ENCODE data around the gene CLPX.
"Not testable (repeated sequence)": the region's sequence is repeated elsewhere in the genome, so short reads cannot be mapped to it uniquely, and the experiment has no call there.

Gene CLPX

DNA sequence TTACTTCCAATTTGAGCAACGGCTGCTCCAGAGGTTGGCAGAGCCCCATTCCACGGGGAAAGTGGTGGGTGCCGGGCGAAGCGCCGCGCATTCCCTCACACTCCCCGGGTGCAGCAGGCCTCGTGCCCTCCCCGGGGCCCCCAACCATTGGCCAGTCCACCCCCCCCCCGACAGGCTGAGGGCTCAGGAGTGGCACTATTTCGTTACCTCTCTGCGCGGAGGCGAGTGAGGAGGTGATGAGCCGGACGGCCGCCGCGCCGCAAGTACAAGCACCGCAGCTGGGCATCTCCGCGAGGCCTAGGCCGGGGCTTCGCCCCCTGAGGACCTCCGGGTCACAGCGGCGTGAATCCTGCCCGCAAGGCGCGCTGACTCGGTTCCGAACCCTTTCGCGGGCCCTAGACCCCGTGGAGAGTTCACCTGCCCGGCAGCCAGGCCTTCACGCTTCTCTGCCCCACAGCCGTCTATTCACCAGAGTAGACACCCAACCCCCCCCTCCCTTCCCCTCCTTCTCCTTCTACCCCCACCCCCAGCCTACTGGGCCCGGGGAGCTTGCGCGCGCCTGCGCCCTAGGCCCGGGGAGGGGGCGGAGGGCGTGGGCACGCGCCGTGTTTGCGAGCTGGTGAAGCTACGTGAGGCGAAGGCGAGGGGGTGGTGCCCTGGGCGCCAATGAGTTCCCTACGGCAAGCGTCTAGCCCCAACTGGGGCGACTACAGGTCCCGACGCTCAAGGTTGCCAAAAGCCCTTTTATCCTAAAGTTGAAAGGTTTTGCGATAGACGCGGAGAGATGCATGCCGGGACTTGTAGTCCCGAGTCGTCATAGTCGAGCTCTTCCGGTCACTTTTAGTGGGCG lies at the start of gene CLPX:
Gene CLPX (minus strand): TSS at position 475 of the 850 bp plus-strand sequence. CDS start 189 bp downstream, at position 286.
- H3K4me3 Mint-ChIP-seq: peak within 1 kb of the TSS; percentile 88
- peaks cover 48% of the 10 kb centered on the region for H3K36me3 Mint-ChIP-seq
- DNase-seq (ENCODE audit: low spot score in 2 of 2) (peak; percentile 80 to 92), ATAC-seq (peak; percentile 91)
- no peaks in the 10 kb centered on the region for H3K9me3 Mint-ChIP-seq
- H3K4me1 Mint-ChIP-seq: peaks cover 12% of the 10 kb centered on the region
- peak within 1 kb of the TSS; percentile 95 for H3K27ac Mint-ChIP-seq

DNA sequence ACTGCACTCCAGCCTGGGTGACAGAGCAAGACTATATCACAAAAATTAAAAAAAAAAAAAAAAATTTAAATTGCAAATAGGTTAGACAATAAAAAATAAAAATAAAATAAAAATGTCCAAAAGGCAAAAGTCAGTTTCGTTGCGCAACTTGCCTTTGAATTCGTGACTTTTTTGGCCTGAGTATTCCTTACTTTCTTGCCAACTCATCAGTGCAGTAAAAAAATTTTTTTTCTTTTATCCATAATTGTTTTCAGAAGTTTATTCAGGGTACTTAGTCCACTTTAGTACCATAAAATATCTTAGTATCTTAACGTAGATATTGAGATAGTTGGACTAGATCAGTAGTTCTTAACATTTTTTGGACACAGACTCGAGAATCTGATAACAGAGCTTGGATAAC lies 48.6 kb upstream of the CLPX start:
- ATAC-seq (no peak), DNase-seq (ENCODE audit: low spot score in 2 of 2) (no peak)
- Mint-ChIP-seq H3K27ac (no peak overlapping the region), H3K4me1 (no peaks in the 10 kb centered on the region), H3K9me3 (no peaks in the 10 kb centered on the region), H3K4me3 (no peak overlapping the region), H3K36me3 (no peaks in the 10 kb centered on the region)

- no peak for ATAC-seq
- H3K9me3 Mint-ChIP-seq: no peaks in the 10 kb centered on the region
- H3K27ac Mint-ChIP-seq: no peak overlapping the region
- no peaks in the 10 kb centered on the region for H3K36me3 Mint-ChIP-seq
- no peak for DNase-seq (ENCODE audit: low spot score in 2 of 2)
- H3K4me3 Mint-ChIP-seq: no peak overlapping the region
- H3K4me1 Mint-ChIP-seq: no peaks in the 10 kb centered on the region
Observed at GRCh38 chr15:65232520-65232919, 47.4 kb upstream of the CLPX start.

DNA sequence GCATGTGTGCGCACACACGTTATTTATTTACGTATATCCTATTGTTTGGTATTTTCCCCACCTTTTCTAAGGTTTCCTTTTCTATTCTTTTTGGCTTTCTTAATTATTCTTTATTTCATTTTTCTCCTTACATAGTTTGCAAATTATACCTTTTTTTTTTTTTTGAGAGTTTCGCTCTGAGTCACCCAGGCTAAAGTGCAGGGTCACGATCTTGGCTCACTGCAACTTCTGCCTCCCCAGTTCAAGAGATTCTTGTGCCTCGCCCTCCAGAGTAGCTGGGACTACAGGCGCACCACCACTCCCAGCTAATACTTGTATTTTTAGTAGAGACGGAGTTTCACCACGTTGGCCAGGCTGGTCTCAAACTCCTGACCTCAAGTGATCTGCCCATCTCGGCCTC lies 46.2 kb upstream of the CLPX start:
- H3K36me3 Mint-ChIP-seq: no peaks in the 10 kb centered on the region
- no peaks in the 10 kb centered on the region for H3K9me3 Mint-ChIP-seq
- DNase-seq (ENCODE audit: low spot score in 2 of 2) (no peak), ATAC-seq (no peak)
- H3K4me3 Mint-ChIP-seq: no peak overlapping the region
- no peak overlapping the region for H3K27ac Mint-ChIP-seq
- no peaks in the 10 kb centered on the region for H3K4me1 Mint-ChIP-seq

DNA sequence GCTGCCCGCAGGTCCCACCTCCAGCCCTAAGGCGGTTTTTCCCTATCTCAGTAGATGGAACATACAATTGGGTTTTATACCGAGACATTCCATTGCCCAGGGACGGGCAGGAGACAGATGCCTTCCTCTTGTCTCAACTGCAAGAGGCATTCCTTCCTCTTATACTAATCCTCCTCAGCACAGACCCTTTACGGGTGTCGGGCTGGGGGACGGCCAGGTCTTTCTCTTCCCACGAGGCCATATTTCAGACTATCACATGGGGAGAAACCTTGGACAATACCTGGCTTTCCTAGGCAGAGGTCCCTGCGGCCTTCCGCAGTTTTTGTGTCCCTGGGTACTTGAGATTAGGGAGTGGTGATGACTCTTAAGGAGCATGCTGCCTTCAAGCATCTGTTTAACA lies 41.8 kb upstream of the CLPX start:
- not testable (repeated sequence) for H3K9me3 Mint-ChIP-seq; H3K27ac Mint-ChIP-seq; DNase-seq (ENCODE audit: low spot score in 2 of 2); ATAC-seq; H3K4me3 Mint-ChIP-seq; H3K36me3 Mint-ChIP-seq; H3K4me1 Mint-ChIP-seq

DNA sequence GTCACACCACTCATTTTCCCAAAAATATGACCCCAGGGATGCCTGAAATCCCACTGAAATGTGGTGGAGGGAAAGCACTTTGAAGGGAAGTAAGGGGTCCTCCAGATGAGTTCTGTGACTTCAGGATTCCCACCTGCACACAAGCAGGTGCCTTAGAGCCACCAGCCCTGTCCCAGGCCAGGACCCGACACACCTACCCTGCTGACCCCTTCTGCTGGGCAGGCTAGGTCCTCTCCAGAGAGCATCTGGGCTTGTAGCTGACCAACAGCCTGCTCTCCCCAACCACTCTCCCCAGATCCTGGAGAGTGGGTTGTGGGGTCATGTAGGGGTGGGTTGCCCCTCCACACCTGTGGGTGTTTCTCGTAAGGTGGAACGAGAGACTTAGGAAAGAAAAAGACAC lies 41.1 kb upstream of the CLPX start:
- Mint-ChIP-seq H3K27ac (no peak overlapping the region), H3K9me3 (no peaks in the 10 kb centered on the region), H3K4me3 (no peak overlapping the region), H3K4me1 (no peaks in the 10 kb centered on the region), H3K36me3 (no peaks in the 10 kb centered on the region)
- DNase-seq (ENCODE audit: low spot score in 2 of 2) (no peak), ATAC-seq (no peak)

DNA sequence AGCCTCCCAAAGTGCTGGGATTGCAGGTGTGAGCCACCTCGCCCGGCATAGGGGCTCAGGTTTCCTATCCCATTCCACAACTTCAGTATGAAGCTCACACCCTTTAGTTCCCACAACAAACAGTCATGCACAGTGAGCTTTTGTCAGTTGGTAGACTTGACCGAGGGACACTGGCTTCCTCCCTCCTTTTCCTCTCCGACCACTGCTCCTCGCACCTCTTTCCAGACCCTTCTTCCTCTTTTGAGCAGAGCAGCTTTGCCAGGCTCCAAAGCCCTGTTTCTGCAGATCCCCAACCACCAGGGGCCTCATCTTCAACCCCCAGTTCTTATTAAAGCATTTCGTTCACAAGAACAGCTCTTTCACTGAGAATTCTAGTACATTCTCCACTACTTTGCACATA lies 38.9 kb upstream of the CLPX start:
- Mint-ChIP-seq H3K4me1 (no peaks in the 10 kb centered on the region), H3K4me3 (no peak overlapping the region), H3K27ac (no peak overlapping the region), H3K9me3 (no peaks in the 10 kb centered on the region), H3K36me3 (no peaks in the 10 kb centered on the region)
- DNase-seq (ENCODE audit: low spot score in 2 of 2) (no peak), ATAC-seq (no peak)

- Mint-ChIP-seq H3K4me1 (peaks cover 7% of the 10 kb centered on the region), H3K36me3 (no peaks in the 10 kb centered on the region), H3K9me3 (no peaks in the 10 kb centered on the region), H3K4me3 (no peak overlapping the region), H3K27ac (no peak overlapping the region)
- ATAC-seq: no peak
- no peak for DNase-seq (ENCODE audit: low spot score in 2 of 2)
Observed at GRCh38 chr15:65222891-65223290, 37.7 kb upstream of the CLPX start.

DNA sequence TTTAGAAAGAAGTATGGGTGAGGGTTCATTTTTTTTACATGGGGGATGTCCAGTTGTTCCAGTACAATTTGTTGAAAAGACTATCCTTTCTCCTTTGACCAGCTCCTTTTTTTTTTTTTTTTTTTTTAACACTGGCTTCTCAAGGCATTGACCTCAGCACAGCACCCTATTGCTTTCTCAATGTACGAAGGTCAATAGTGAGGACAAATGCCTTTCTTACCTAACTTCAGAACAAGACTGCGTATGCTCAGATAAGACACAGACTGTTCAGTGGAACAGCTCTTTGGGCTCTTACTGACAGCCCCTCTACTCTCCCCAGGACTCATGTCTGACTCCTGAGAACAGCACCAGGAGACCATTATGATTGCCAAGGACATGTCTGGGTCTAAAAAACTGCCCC lies 36.6 kb upstream of the CLPX start:
- ATAC-seq (no peak), DNase-seq (ENCODE audit: low spot score in 2 of 2) (no peak)
- Mint-ChIP-seq H3K27ac (no peak overlapping the region), H3K36me3 (no peaks in the 10 kb centered on the region), H3K4me1 (peaks cover 13% of the 10 kb centered on the region), H3K9me3 (no peaks in the 10 kb centered on the region), H3K4me3 (no peak overlapping the region)

GRCh38 chr15:65219137-65219536 lies 34.0 kb upstream of the CLPX start:
- Mint-ChIP-seq H3K4me3 (no peak overlapping the region), H3K36me3 (no peaks in the 10 kb centered on the region), H3K27ac (no peak overlapping the region), H3K4me1 (peaks cover 13% of the 10 kb centered on the region), H3K9me3 (no peaks in the 10 kb centered on the region)
- ATAC-seq: no peak
- no peak for DNase-seq (ENCODE audit: low spot score in 2 of 2)

- DNase-seq (ENCODE audit: low spot score in 2 of 2): no peak
- ATAC-seq: peak; percentile 40
- H3K36me3 Mint-ChIP-seq: no peaks in the 10 kb centered on the region
Observed at GRCh38 chr15:65217526-65218482, 32.7 kb upstream of the CLPX start.

GRCh38 chr15:65215496-65215895 lies 30.4 kb upstream of the CLPX start:
- Mint-ChIP-seq H3K4me1 (peaks cover 13% of the 10 kb centered on the region), H3K36me3 (no peaks in the 10 kb centered on the region), H3K27ac (no peak overlapping the region), H3K4me3 (no peak overlapping the region), H3K9me3 (no peaks in the 10 kb centered on the region)
- DNase-seq (ENCODE audit: low spot score in 2 of 2): no peak
- ATAC-seq: no peak

More at GRCh38 chr15:65217526-65218482, 32.7 kb upstream of the CLPX start:
- no peak overlapping the region for H3K4me3 Mint-ChIP-seq
- no peaks in the 10 kb centered on the region for H3K9me3 Mint-ChIP-seq
- H3K4me1 Mint-ChIP-seq: peaks cover 13% of the 10 kb centered on the region
- no peak overlapping the region for H3K27ac Mint-ChIP-seq

- Mint-ChIP-seq H3K36me3 (no peaks in the 10 kb centered on the region), H3K9me3 (no peaks in the 10 kb centered on the region), H3K4me1 (peaks cover 13% of the 10 kb centered on the region), H3K4me3 (no peak overlapping the region), H3K27ac (no peak overlapping the region)
- DNase-seq (ENCODE audit: low spot score in 2 of 2): no peak
- ATAC-seq: no peak
Observed at GRCh38 chr15:65214010-65214409, 28.9 kb upstream of the CLPX start.

DNA sequence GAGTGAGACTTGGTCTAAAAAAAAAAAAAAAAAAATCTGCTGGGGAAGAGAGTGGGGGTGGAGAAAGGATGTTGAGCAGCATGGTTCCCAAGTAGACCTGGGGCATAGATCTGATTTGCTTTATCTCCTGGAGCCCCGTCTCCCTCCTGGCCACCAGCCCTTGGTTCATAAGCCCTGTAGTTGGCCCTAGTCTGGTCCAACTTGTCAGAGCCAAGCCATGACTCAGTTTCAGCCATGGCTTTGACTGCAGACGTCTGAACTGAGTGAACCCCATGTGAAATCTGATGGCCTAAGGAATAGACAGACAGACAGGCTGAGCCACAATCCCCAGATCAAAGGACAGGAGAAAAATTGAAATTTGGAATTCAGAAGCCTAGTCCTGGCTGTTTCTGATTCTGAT lies 28.1 kb upstream of the CLPX start:
- DNase-seq (ENCODE audit: low spot score in 2 of 2): no peak
- no peak for ATAC-seq
- Mint-ChIP-seq H3K27ac (peak overlapping the region; percentile 46), H3K4me3 (no peak overlapping the region), H3K36me3 (no peaks in the 10 kb centered on the region), H3K4me1 (peaks cover 8% of the 10 kb centered on the region), H3K9me3 (no peaks in the 10 kb centered on the region)

GRCh38 chr15:65212097-65212496 lies 27.0 kb upstream of the CLPX start:
- H3K4me3 Mint-ChIP-seq: no peak overlapping the region
- H3K36me3 Mint-ChIP-seq: no peaks in the 10 kb centered on the region
- no peak overlapping the region for H3K27ac Mint-ChIP-seq
- DNase-seq (ENCODE audit: low spot score in 2 of 2) (peak; percentile 20 to 62), ATAC-seq (peak; percentile 81)
- H3K9me3 Mint-ChIP-seq: no peaks in the 10 kb centered on the region
- H3K4me1 Mint-ChIP-seq: no peaks in the 10 kb centered on the region
